Left lung (tissue), 10 donors: ENCODE measurements around the gene PRKCE. TPM values are rescaled to one million over a fixed set of nuclear protein-coding genes. Genes with fewer than 3 reads are reported as not detected.
"Not testable (repeated sequence)": the region's sequence is repeated elsewhere in the genome, so short reads cannot be mapped to it uniquely, and the experiment has no call there.

Experiments used
- ATAC-seq: fragments of 200-7000 bp; cut with Tn5 transposase; one replicate; pipeline ENCODE4 v1.9.1; 2020; ENCODE audit warnings: moderate library complexity
- DNase-seq, 4 donors: peaks; one replicate each; pipeline ENCODE4 v3.0.0-alpha.2; 2013 to 2020
- H3K27ac ChIP-seq, 2 donors: fragments of 200-600 bp; sonication (generic) in 1 of 2; one replicate each; pipeline versions ENCODE4 v1.5.0 to v1.8.0; 2020 to 2021
- H3K27me3 ChIP-seq, 2 donors: fragments of 200-600 bp; sonication (generic) in 1 of 2; one replicate each; pipeline versions ENCODE4 v1.5.0 to v1.8.0; 2020 to 2021
- H3K36me3 ChIP-seq, 2 donors: fragments of 200-600 bp; sonication (generic) in 1 of 2; one replicate each; pipeline versions ENCODE4 v1.5.0 to v1.8.0; 2020 to 2021
- H3K4me1 ChIP-seq, 2 donors: fragments of 200-600 bp; one replicate each; pipeline ENCODE4 v1.8.0; 2021
- H3K4me3 ChIP-seq, 2 donors: fragments of 200-600 bp; sonication (generic) in 1 of 2; one replicate each; pipeline versions ENCODE4 v1.5.0 to v1.8.0; 2020 to 2021; ENCODE audit warnings: mild to moderate bottlenecking in 1 of 2
- H3K9me3 ChIP-seq, 2 donors: fragments of 200-600 bp; sonication (generic) in 1 of 2; one replicate each; pipeline versions ENCODE4 v1.5.0 to v1.8.0; 2020 to 2021
- CTCF ChIP-seq, 2 donors: fragments of 200-600 bp; sonication (generic) in 1 of 2; IDR thresholded peaks; one replicate each; pipeline versions ENCODE4 v1.5.0 to v1.8.0; 2021; ENCODE audit warnings: antibody characterized with exemption in 2 of 2
- intact Hi-C, 2 donors: fragments of 100-400 bp; cut with DNase I; formaldehyde crosslinking; loops; one replicate each; pipeline versions ENCODE4 v1.11.2 to v1.14.2; 2022
- polyA plus RNA-seq, 6 donors: library from polyadenylated mRNA; unstranded; fragments of 120-200 nt; gene quantifications; one replicate each; pipeline ENCODE4 v1.2.1, GENCODE V29; 2013; ENCODE audit not compliant: insufficient read length in 6 of 6
- total RNA-seq, 2 donors: library from RNA; stranded (reverse); fragmentation: NEBNext Ultra II Directional; extraction: Animal tissue kit (Norgen Biotek cat#: 25700); gene quantifications; one replicate each; pipeline ENCODE4 v1.2.1, GENCODE V29; 2021
- donor health status: DM: no; HTN: yes; CAD: no.
- donor health status: DM: no; HTN: no; CAD: no.

Gene PRKCE
- total and polyA plus RNA-seq, 8 donors: 12.0 to 56.9 (median 14.7) TPM

GRCh38 chr2:46213906-46214305 lies 562.4 kb downstream of the PRKCE start:
- ATAC-seq: no peak
- H3K4me1 ChIP-seq: no peaks in the 10 kb centered on the region
- no peak for DNase-seq
- intact Hi-C loops: no loop called here
- H3K27me3 ChIP-seq: no peaks in the 10 kb centered on the region
- no peak overlapping the region for H3K4me3 ChIP-seq
- no peak for TF ChIP-seq CTCF (IDR thresholded peaks at IDR 0.05)
- no peaks in the 10 kb centered on the region for H3K36me3 ChIP-seq
- no peak overlapping the region for H3K27ac ChIP-seq
- peaks cover 0 to 17% of the 10 kb centered on the region in 2 donors for H3K9me3 ChIP-seq

DNA sequence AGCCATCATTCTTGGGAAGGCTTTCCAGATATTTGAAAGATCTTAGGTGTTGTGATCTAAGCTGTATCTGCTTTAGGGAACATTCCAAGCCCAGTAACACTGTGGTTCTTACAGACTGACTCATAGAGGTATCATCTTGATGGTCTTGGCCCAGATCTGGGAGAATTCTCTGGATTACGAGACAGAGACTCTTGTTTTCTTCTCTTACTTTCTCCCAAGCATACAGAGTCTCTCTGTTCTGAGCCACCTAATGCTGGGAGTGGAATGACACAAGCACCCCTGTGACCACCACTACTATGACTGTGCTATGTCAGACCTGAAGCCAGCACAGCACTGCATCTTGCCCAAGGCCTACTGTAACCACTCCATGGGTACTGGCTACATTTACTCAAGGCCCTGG lies 564.7 kb downstream of the PRKCE start:
- no peak overlapping the region for H3K27ac ChIP-seq
- no peak overlapping the region for H3K4me3 ChIP-seq
- no peaks in the 10 kb centered on the region for H3K4me1 ChIP-seq
- H3K9me3 ChIP-seq: peaks cover 0 to 13% of the 10 kb centered on the region in 2 donors
- no peaks in the 10 kb centered on the region for H3K36me3 ChIP-seq
- DNase-seq (no peak), ATAC-seq (no peak)
- intact Hi-C loops: no loop called here
- TF ChIP-seq CTCF (IDR thresholded peaks at IDR 0.05): no peak
- no peaks in the 10 kb centered on the region for H3K27me3 ChIP-seq

DNA sequence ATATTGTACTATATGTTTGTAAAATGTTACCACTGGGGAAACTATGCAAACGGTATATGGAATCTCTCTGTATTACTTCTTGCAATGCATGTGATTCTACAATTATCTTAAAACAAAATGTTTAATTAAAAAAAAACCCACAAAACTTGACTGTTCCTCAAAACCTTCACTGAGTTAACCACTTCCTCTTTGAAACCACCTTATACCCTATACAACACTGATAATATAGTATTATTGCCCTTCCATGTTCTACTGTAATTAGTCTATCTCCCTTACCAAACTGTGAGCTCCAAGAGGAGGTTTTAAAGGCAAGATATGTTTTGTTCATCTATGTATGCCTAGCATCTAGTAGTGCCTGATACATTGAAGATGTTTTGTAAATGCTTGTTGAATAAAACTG lies 572.0 kb downstream of the PRKCE start:
- intact Hi-C loops, H3K4me3 ChIP-seq: not testable (repeated sequence)

DNA sequence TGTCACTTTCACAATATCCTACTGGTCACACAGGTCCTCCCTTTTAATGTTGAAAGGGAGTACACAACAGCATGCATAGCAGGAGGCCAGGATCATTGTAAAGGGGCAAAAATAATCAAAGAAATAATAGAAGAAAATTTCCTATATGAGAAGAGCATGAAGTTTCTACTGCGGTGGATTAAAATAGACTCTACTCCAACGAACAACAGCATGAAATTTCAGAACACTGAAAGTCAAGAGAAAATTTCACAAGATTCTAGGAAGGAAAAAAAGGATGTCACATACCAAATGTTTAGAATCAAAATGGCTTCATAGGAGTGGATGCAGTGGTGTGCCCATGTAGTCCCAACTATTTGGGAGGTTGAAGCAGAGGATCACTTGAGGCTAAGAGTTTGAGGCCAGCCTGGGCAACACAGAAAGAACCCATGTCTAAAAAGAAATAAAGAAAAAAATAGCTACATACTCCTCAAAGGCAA lies 573.7 kb downstream of the PRKCE start:
- ATAC-seq (no peak), DNase-seq (no peak)
- Histone ChIP-seq H3K27ac (peak overlapping the region; percentile 9 to 57), H3K4me3 (no peak overlapping the region), H3K36me3 (no peaks in the 10 kb centered on the region), H3K9me3 (no peaks in the 10 kb centered on the region), H3K27me3 (no peaks in the 10 kb centered on the region), H3K4me1 (peaks cover 0 to 35% of the 10 kb centered on the region in 2 donors)
- TF ChIP-seq CTCF (IDR thresholded peaks at IDR 0.05): no peak
- intact Hi-C loops: no loop called here

More for the DNA sequence above, 572.0 kb downstream of the PRKCE start:
- peaks cover 0 to 24% of the 10 kb centered on the region in 2 donors for H3K4me1 ChIP-seq
- H3K27me3 ChIP-seq, DNase-seq, H3K27ac ChIP-seq, H3K9me3 ChIP-seq, ATAC-seq, H3K36me3 ChIP-seq: not testable (repeated sequence)

DNA sequence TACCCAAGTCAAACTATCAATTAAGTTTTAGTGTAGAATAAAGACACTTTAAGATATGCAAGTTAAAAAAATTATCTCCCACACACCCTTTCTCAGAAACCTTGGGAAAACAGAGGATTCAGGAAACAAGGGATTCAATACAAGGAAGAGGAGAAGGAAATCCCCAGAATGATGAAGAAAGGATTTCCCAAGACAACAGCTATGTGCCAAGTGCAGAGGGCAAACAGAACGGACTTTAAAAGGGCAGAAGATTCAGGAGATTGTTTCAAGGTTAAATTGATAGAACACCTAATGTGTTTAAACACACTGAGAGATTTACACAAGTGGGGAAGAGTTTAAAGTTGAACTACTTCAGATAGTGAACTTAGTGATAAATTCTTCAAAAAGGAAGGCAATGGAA lies 574.3 kb downstream of the PRKCE start:
- Histone ChIP-seq H3K4me3 (no peak overlapping the region), H3K36me3 (no peaks in the 10 kb centered on the region), H3K27ac (peak overlapping the region; percentile 9 to 57), H3K9me3 (no peaks in the 10 kb centered on the region), H3K4me1 (peaks cover 0 to 40% of the 10 kb centered on the region in 2 donors), H3K27me3 (no peaks in the 10 kb centered on the region)
- ATAC-seq: no peak
- no peak for TF ChIP-seq CTCF (IDR thresholded peaks at IDR 0.05)
- intact Hi-C loops: no loop called here
- DNase-seq: no peak

DNA sequence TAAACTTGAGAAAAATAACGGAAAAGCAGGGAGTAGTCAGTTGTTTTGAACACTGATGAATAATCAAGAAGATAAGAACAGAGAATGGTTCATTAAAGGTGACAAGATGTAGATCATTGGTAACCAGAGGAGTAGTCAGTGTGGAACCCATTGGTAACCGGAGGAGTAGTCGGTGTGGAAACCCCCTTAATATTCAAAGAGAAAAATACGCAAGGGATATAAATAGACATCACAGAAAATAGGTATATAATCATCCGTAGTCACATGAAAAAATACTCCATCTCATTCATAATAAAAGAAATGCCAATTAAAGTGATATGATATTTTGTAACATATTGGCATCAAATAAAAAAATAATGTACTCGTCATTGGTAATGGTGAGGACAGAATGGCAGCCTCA lies 575.1 kb downstream of the PRKCE start:
- no peak for ATAC-seq
- no peaks in the 10 kb centered on the region for H3K36me3 ChIP-seq
- no peak for TF ChIP-seq CTCF (IDR thresholded peaks at IDR 0.05)
- H3K4me3 ChIP-seq: no peak overlapping the region
- no peaks in the 10 kb centered on the region for H3K9me3 ChIP-seq
- H3K27ac ChIP-seq: no peak overlapping the region
- H3K4me1 ChIP-seq: peaks cover 0 to 40% of the 10 kb centered on the region in 2 donors
- DNase-seq: no peak
- intact Hi-C loops: no loop called here
- H3K27me3 ChIP-seq: no peaks in the 10 kb centered on the region
